Neural cell (in vitro differentiated cells): ENCODE measurements around the gene CPAMD8.

Experiments
- EP300 ChIP-seq: fragments of 450-650 bp; conservative IDR thresholded peaks from 2 replicates; pipeline ENCODE4 v1.6.1; 2014; ENCODE audit warnings: antibody characterized with exemption, mild to moderate bottlenecking, moderate library complexity; ENCODE audit not compliant: poor library complexity, severe bottlenecking
- EZH2 ChIP-seq: fragments of 200-600, 300-800 bp; shearing (Covaris generic), sonication (generic); IDR thresholded peaks from 2 replicates; pipeline ENCODE4 v1.6.1; 2014; ENCODE audit warnings: antibody characterized with exemption, low read length, borderline replicate concordance, mild to moderate bottlenecking; ENCODE audit not compliant: insufficient read depth, poor library complexity, severe bottlenecking
- TAF1 ChIP-seq: IDR thresholded peaks from 2 replicates; pipeline ENCODE4 v1.6.1; 2012; ENCODE audit warnings: low read depth
- TF ChIP-seq, protein P1 (sequence below): fragments of 450-650 bp; IDR thresholded peaks from 2 replicates; pipeline ENCODE4 v1.5.1; 2014; ENCODE audit warnings: antibody characterized with exemption, mild to moderate bottlenecking, moderate library complexity; ENCODE audit not compliant: poor library complexity, severe bottlenecking
- TF ChIP-seq, protein P2 (sequence below): IDR thresholded peaks from 2 replicates; pipeline ENCODE4 v1.6.1; 2012; ENCODE audit warnings: borderline replicate concordance

DNA sequence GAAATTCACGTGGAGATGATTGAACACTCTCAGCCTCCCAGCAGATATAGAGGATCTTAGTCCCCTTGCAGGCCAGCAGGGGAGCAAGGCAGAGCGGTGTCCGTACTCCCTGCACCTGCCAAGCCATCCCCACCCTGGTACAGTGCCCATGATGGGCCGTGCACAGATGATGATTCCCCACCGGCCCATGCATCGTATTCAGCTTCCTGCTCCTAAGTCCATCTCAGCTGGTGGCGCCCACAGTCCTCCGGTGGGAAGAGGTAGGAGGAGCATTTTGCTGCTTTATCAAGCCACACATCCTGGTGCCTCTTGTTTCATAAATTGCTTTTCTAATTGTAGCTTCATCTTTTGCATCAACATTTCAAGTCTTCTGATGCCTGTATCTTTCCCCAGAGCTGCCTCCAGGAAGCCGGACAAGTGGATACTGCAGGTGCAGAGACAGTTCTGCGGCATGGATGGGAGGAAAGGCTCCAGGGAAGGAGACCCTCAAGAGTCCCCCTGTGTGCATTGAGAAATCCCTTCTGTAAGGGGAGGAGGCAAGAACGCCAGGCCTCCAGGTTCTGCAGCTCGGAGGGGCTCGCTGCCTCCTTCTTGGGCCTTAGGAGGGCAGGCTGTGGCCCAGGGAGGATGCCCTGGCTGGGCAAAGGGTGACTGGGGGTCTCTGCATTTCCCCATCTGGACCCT is 82.5 kb downstream of the CPAMD8 start:
- TF ChIP-seq, protein P1, sequence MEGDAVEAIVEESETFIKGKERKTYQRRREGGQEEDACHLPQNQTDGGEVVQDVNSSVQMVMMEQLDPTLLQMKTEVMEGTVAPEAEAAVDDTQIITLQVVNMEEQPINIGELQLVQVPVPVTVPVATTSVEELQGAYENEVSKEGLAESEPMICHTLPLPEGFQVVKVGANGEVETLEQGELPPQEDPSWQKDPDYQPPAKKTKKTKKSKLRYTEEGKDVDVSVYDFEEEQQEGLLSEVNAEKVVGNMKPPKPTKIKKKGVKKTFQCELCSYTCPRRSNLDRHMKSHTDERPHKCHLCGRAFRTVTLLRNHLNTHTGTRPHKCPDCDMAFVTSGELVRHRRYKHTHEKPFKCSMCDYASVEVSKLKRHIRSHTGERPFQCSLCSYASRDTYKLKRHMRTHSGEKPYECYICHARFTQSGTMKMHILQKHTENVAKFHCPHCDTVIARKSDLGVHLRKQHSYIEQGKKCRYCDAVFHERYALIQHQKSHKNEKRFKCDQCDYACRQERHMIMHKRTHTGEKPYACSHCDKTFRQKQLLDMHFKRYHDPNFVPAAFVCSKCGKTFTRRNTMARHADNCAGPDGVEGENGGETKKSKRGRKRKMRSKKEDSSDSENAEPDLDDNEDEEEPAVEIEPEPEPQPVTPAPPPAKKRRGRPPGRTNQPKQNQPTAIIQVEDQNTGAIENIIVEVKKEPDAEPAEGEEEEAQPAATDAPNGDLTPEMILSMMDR = no peak
- TF ChIP-seq TAF1 (no peak), EP300 (no peak), EZH2 (no peak)
- TF ChIP-seq, protein P2, sequence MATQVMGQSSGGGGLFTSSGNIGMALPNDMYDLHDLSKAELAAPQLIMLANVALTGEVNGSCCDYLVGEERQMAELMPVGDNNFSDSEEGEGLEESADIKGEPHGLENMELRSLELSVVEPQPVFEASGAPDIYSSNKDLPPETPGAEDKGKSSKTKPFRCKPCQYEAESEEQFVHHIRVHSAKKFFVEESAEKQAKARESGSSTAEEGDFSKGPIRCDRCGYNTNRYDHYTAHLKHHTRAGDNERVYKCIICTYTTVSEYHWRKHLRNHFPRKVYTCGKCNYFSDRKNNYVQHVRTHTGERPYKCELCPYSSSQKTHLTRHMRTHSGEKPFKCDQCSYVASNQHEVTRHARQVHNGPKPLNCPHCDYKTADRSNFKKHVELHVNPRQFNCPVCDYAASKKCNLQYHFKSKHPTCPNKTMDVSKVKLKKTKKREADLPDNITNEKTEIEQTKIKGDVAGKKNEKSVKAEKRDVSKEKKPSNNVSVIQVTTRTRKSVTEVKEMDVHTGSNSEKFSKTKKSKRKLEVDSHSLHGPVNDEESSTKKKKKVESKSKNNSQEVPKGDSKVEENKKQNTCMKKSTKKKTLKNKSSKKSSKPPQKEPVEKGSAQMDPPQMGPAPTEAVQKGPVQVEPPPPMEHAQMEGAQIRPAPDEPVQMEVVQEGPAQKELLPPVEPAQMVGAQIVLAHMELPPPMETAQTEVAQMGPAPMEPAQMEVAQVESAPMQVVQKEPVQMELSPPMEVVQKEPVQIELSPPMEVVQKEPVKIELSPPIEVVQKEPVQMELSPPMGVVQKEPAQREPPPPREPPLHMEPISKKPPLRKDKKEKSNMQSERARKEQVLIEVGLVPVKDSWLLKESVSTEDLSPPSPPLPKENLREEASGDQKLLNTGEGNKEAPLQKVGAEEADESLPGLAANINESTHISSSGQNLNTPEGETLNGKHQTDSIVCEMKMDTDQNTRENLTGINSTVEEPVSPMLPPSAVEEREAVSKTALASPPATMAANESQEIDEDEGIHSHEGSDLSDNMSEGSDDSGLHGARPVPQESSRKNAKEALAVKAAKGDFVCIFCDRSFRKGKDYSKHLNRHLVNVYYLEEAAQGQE = no peak
